IMR-90 (cell line): Measurements from ENCODE around the gene PRKAR2A. TPM values are rescaled to one million over a fixed set of nuclear protein-coding genes. Genes with fewer than 3 reads are reported as not detected.

ENCODE experiments used
- ATAC-seq: fragments of 200-7000 bp; cut with Tn5 transposase; 2 replicates; pipeline ENCODE4 v1.9.1; 2020; ENCODE audit warnings: low read depth, mild to moderate bottlenecking, moderate library complexity
- BruUV-seq: library from RNA; stranded (reverse); fragments of 400-500 nt; replicated peaks from 2 replicates; lab custom pipeline; 2021; lab: Mats Ljungman, UMichigan
- CTCF ChIA-PET: fragments of 300-600 bp; formaldehyde crosslinking; extraction: SDS; loops from one replicate; lab custom pipeline; 2021; ENCODE audit warnings: antibody characterized with exemption; lab: Yijun Ruan, JAX
- POLR2A ChIA-PET: fragments of 300-600 bp; sonication (Branson Sonifier 250); formaldehyde crosslinking; loops from one replicate; lab custom pipeline; 2022; ENCODE audit warnings: antibody characterized with exemption; ENCODE audit not compliant: unreplicated experiment; lab: Charles Lee
- DNase-seq: peaks from one replicate; pipeline ENCODE4 v3.0.0; 2013
- H2AFZ ChIP-seq: replicated peaks from 2 replicates; pipeline ENCODE3; 2013; ENCODE audit warnings: low read length, mild to moderate bottlenecking; ENCODE audit not compliant: poor library complexity
- H2AK5ac ChIP-seq: 2 replicates; pipeline ENCODE4 v1.6.1; 2013; ENCODE audit warnings: low read depth, low read length, inconsistent platforms
- H2AK9ac ChIP-seq: replicated peaks from 2 replicates; pipeline ENCODE3; 2013; ENCODE audit warnings: mild to moderate bottlenecking, low read depth, low read length, moderate library complexity; ENCODE audit not compliant: poor library complexity
- H2BK120ac ChIP-seq: 2 replicates; pipeline ENCODE4 v1.6.1; 2013; ENCODE audit warnings: low read depth, low read length, inconsistent platforms
- H2BK15ac ChIP-seq: 3 replicates; pipeline ENCODE4 v1.6.1; 2013; ENCODE audit warnings: low read depth, low read length, inconsistent platforms
- H2BK20ac ChIP-seq: 2 replicates; pipeline ENCODE4 v1.6.1; 2013; ENCODE audit warnings: low read depth, mild to moderate bottlenecking, inconsistent platforms, low read length, moderate library complexity
- H2BK5ac ChIP-seq: 2 replicates; pipeline ENCODE4 v1.6.1; 2013; ENCODE audit warnings: mild to moderate bottlenecking, low read depth, low read length, inconsistent platforms; ENCODE audit not compliant: poor library complexity, severe bottlenecking
- H3K14ac ChIP-seq: replicated peaks from 2 replicates; pipeline ENCODE4 v1.6.1; 2013; ENCODE audit warnings: low read depth, low read length, inconsistent platforms
- H3K18ac ChIP-seq: 2 replicates; pipeline ENCODE4 v1.6.1; 2013; ENCODE audit warnings: low read depth, low read length, control low read depth
- H3K23ac ChIP-seq: 2 replicates; pipeline ENCODE4 v1.6.1; 2013; ENCODE audit warnings: low read depth, low read length, inconsistent platforms
- H3K27ac ChIP-seq: 2 replicates; pipeline ENCODE4 v1.5.1; 2013; ENCODE audit warnings: mild to moderate bottlenecking, control low read depth, low read length; ENCODE audit not compliant: insufficient read depth
- H3K27me3 ChIP-seq: 2 replicates; pipeline ENCODE4 v1.6.1; 2013; ENCODE audit warnings: low read length; ENCODE audit not compliant: control insufficient read depth, insufficient read depth
- H3K36me3 ChIP-seq: 2 replicates; pipeline ENCODE4 v1.6.1; 2013; ENCODE audit warnings: low read length, mixed read lengths; ENCODE audit not compliant: control insufficient read depth, insufficient read depth
- H3K4ac ChIP-seq: 2 replicates; pipeline ENCODE4 v1.6.1; 2013; ENCODE audit warnings: low read depth, low read length, inconsistent platforms
- H3K4me1 ChIP-seq: 2 replicates; pipeline ENCODE4 v1.6.1; 2013; ENCODE audit warnings: low read length, mixed read lengths; ENCODE audit not compliant: control insufficient read depth, insufficient read depth
- H3K4me2 ChIP-seq: 2 replicates; pipeline ENCODE4 v1.6.1; 2013; ENCODE audit warnings: low read depth, mild to moderate bottlenecking, control low read depth, low read length, moderate library complexity
- H3K4me3 ChIP-seq: 2 replicates; pipeline ENCODE4 v1.5.1; 2013; ENCODE audit warnings: low read depth, mild to moderate bottlenecking, control low read depth, low read length, moderate library complexity; ENCODE audit not compliant: insufficient read depth
- H3K56ac ChIP-seq: 2 replicates; pipeline ENCODE4 v1.6.1; 2013; ENCODE audit warnings: low read length, inconsistent platforms; ENCODE audit not compliant: insufficient read depth; ENCODE audit errors: extremely low read depth
- H3K79me1 ChIP-seq, 2 experiments: 2 replicates each; pipeline ENCODE4 v1.6.1; 2013; ENCODE audit warnings: low read length in 2 of 2, inconsistent platforms in 1 of 2, low read depth in 1 of 2
- H3K9ac ChIP-seq: 2 replicates; pipeline ENCODE4 v1.6.1; 2013; ENCODE audit warnings: low read depth, low read length, control low read depth
- H3K9me1 ChIP-seq: 2 replicates; pipeline ENCODE4 v1.6.1; 2013; ENCODE audit warnings: low read length, inconsistent platforms; ENCODE audit not compliant: insufficient read depth
- H3K9me3 ChIP-seq: 2 replicates; pipeline ENCODE4 v1.6.1; 2013; ENCODE audit warnings: low read length; ENCODE audit not compliant: control insufficient read depth, insufficient read depth
- H4K20me1 ChIP-seq: 2 replicates; pipeline ENCODE4 v1.6.1; 2013; ENCODE audit warnings: low read length, inconsistent platforms; ENCODE audit not compliant: insufficient read depth
- H4K5ac ChIP-seq: 2 replicates; pipeline ENCODE4 v1.6.1; 2013; ENCODE audit warnings: mild to moderate bottlenecking, low read depth, low read length, control low read depth
- H4K8ac ChIP-seq, 2 experiments: 2 replicates each; pipeline ENCODE4 v1.6.1; 2013; ENCODE audit warnings: low read depth in 2 of 2, low read length in 2 of 2, control low read depth in 1 of 2, inconsistent platforms in 1 of 2
- H4K91ac ChIP-seq: 2 replicates; pipeline ENCODE4 v1.6.1; 2013; ENCODE audit warnings: low read depth, low read length, inconsistent platforms; ENCODE audit not compliant: insufficient read depth
- BHLHE40 ChIP-seq: fragments of 150-350 bp; IDR thresholded peaks from 2 replicates; pipeline ENCODE4 v1.6.1; 2016; ENCODE audit warnings: mild to moderate bottlenecking, low read depth, low read length
- CEBPB ChIP-seq: IDR thresholded peaks from 2 replicates; pipeline ENCODE4 v1.6.1; 2012; ENCODE audit warnings: low read depth, low read length, improper control_type of control experiment
- FOS ChIP-seq: fragments of 150-350 bp; IDR thresholded peaks from 2 replicates; pipeline ENCODE4 v1.6.1; 2016; ENCODE audit warnings: low read depth, low read length
- NFE2L2 ChIP-seq: fragments of 150-350 bp; IDR thresholded peaks from 2 replicates; pipeline ENCODE4 v1.6.1; 2016; ENCODE audit warnings: low read depth, mild to moderate bottlenecking, low read length
- POLR2A ChIP-seq: IDR thresholded peaks from 2 replicates; pipeline ENCODE4 v1.6.1; 2012; ENCODE audit warnings: mild to moderate bottlenecking, low read depth, low read length
- USF2 ChIP-seq: fragments of 150-350 bp; IDR thresholded peaks from 2 replicates; pipeline ENCODE4 v1.6.1; 2017; ENCODE audit warnings: mild to moderate bottlenecking, antibody characterized with exemption, low read length, low read depth
- WGBS, 2 experiments: methylation state at CpG; one replicate each; pipeline versions ENCODE4 v1.1.5 to v1.1.7; 2013; ENCODE audit warnings: missing lambda C conversion rate in 2 of 2; ENCODE audit not compliant: insufficient read length in 1 of 2; ENCODE audit errors: extremely low coverage in 2 of 2; 5-methylcytosine and 5-hydroxymethylcytosine counted together
- dilution Hi-C: fragments of 300-500 bp; cut with HindIII; formaldehyde crosslinking; loops from one replicate; pipeline ENCODE4 v1.14.3; 2018; ENCODE audit warnings: low sequenced_read_pairs; ENCODE audit not compliant: unreplicated experiment
- in situ Hi-C: fragments of 300-500 bp; cut with MboI; formaldehyde crosslinking; loops from 3 replicates; pipeline ENCODE4 v1.14.3; 2019; ENCODE audit warnings: low sequenced_read_pairs, inconsistent platforms, mixed read lengths
- intact Hi-C: fragments of 100-400 bp; cut with micrococcal nuclease; formaldehyde crosslinking; loops from 2 replicates; pipeline ENCODE4 v1.10.0; 2022
- polyA plus RNA-seq, 3 experiments: library from polyadenylated mRNA; depleted of rRNA; stranded (reverse); fragments of >200 nt; gene quantifications; 2 replicates each; pipeline ENCODE4 v1.2.3, GENCODE V29; 2012; ENCODE audit warnings: low replicate concordance in 1 of 3
- total RNA-seq: library from RNA; depleted of rRNA; stranded (reverse); fragments of >200 nt; gene quantifications from 2 replicates; pipeline ENCODE4 v1.2.3, GENCODE V29; 2012

The PRKAR2A gene
- total and polyA plus RNA-seq, 2 of the 4 experiments (the other 2 are of a cell fraction): 11.3 to 48.2 TPM

GRCh38 chr3:48784426-48785120 lies 63.1 kb downstream of the PRKAR2A start:
- H3K36me3 ChIP-seq: peaks cover 11% of the 10 kb centered on the region
- no TSS peak for BruUV-seq
- no peak overlapping the region for H4K5ac ChIP-seq
- no peak overlapping the region for H2AK5ac ChIP-seq
- no peak overlapping the region for H3K14ac ChIP-seq
- no peak overlapping the region for H2AFZ ChIP-seq
- H3K56ac ChIP-seq: no peak overlapping the region
- no peaks in the 10 kb centered on the region for H3K9me3 ChIP-seq
- no peak overlapping the region for H2BK120ac ChIP-seq
- TF ChIP-seq USF2: no peak
- 0 out of 2 replicates have a peak, but pooled peaks have one; percentile 1 for TF ChIP-seq CEBPB
- peak; percentile 49; the same call in 1 of the 2 replicates for TF ChIP-seq FOS
- TF ChIP-seq NFE2L2: no peak
- no peak for TF ChIP-seq POLR2A
- peak; percentile 15; the same call in 1 of the 2 replicates for TF ChIP-seq BHLHE40
- CTCF ChIA-PET: no interaction called here
- H3K27ac ChIP-seq: no peak overlapping the region
- no peaks in the 10 kb centered on the region for H3K27me3 ChIP-seq
- in situ Hi-C loops: no loop called here
- H3K9me1 ChIP-seq: 0 out of 2 replicates have a peak, but pooled peaks cover 6% of the 10 kb centered on the region
- no CpG with 5 or more reads among the region's 4 CpGs for WGBS, 2 experiments
- no peak overlapping the region; the same call in 1 of the 2 replicates for H3K4me2 ChIP-seq
- no peak overlapping the region for H3K4ac ChIP-seq
- H4K20me1 ChIP-seq: no peaks in the 10 kb centered on the region
- H2AK9ac ChIP-seq: no peak overlapping the region
- no peak overlapping the region for H4K8ac ChIP-seq
- no peaks in the 10 kb centered on the region for H3K4me1 ChIP-seq
- POLR2A ChIA-PET: interaction anchor here (0.6 kb wide), 1 partner anchor 158 kb away, joined by 3 read pairs; no protein-coding TSS in a partner anchor
- dilution Hi-C loops: no loop called here
- H3K4me3 ChIP-seq: no peak overlapping the region
- intact Hi-C loops: no loop called here
- no peak overlapping the region for H2BK15ac ChIP-seq
- ATAC-seq (peak; percentile 86), DNase-seq (peak; percentile 88)
- H2BK5ac ChIP-seq: no peak overlapping the region
- no peak overlapping the region for H3K18ac ChIP-seq
- H3K79me1 ChIP-seq: peaks cover 6 to 20% of the 10 kb centered on the region in 2 experiments
- no peak overlapping the region for H3K9ac ChIP-seq
- H3K23ac ChIP-seq: no peak overlapping the region
- no peak overlapping the region for H4K91ac ChIP-seq
- no peak overlapping the region for H2BK20ac ChIP-seq
